Esophagus muscularis mucosa (tissue), 3 donors: ENCODE data around the gene SLC38A2.

ENCODE experiments used
- POLR2AphosphoS5 ChIP-seq, 2 donors: sonication (generic); formaldehyde crosslinking; IDR thresholded peaks; one replicate each; pipeline ENCODE4 v1.6.1; 2017; ENCODE audit warnings: antibody characterized with exemption in 2 of 2
- TF ChIP-seq, protein P1 (sequence below), 3 experiments: fragments of 200-600 bp in 2 of 3; fragments of 450-650 bp in 1 of 3; sonication (generic) in 2 of 3; IDR thresholded peaks; one replicate each; pipeline ENCODE4 v1.5.1; 2017 to 2019; ENCODE audit warnings: antibody characterized with exemption in 3 of 3, mild to moderate bottlenecking in 2 of 3, moderate library complexity in 1 of 3

DNA sequence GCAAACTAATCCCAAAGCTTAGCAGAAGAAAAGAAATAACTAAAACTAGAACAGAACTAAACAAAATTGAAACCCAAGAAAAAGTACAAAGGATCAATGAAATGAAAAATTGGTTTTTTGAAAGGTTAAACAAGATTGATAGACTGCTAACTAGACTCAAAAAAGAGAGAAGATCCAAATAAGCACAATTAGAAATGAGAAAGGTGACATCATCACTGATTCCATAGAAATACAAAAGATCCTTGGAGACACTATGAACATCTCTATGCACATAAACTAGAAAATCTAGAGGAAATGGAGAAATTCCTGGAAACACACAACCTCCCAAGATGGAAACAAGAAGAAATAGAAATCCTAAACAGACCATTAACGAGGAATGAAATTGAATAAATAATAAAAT lies 47.1 kb upstream of the SLC38A2 start:
- TF ChIP-seq, protein P1, sequence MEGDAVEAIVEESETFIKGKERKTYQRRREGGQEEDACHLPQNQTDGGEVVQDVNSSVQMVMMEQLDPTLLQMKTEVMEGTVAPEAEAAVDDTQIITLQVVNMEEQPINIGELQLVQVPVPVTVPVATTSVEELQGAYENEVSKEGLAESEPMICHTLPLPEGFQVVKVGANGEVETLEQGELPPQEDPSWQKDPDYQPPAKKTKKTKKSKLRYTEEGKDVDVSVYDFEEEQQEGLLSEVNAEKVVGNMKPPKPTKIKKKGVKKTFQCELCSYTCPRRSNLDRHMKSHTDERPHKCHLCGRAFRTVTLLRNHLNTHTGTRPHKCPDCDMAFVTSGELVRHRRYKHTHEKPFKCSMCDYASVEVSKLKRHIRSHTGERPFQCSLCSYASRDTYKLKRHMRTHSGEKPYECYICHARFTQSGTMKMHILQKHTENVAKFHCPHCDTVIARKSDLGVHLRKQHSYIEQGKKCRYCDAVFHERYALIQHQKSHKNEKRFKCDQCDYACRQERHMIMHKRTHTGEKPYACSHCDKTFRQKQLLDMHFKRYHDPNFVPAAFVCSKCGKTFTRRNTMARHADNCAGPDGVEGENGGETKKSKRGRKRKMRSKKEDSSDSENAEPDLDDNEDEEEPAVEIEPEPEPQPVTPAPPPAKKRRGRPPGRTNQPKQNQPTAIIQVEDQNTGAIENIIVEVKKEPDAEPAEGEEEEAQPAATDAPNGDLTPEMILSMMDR (IDR thresholded peaks at IDR 0.05): no peak
- no peak for TF ChIP-seq POLR2AphosphoS5 (IDR thresholded peaks at IDR 0.05)
